AG09319 (cell line): ENCODE data around the gene TSEN34.

Experiments
- DNase-seq: peaks from one replicate; pipeline ENCODE4 v3.0.0-alpha.2; 2010; ENCODE audit warnings: low read depth; ENCODE audit errors: extremely low read depth
- TF ChIP-seq, protein P1 (sequence below): IDR thresholded peaks from 2 replicates; pipeline ENCODE4 v1.5.1; 2011; ENCODE audit warnings: low read depth, mild to moderate bottlenecking, inconsistent platforms, low read length, moderate library complexity

TSEN34 gene

DNA sequence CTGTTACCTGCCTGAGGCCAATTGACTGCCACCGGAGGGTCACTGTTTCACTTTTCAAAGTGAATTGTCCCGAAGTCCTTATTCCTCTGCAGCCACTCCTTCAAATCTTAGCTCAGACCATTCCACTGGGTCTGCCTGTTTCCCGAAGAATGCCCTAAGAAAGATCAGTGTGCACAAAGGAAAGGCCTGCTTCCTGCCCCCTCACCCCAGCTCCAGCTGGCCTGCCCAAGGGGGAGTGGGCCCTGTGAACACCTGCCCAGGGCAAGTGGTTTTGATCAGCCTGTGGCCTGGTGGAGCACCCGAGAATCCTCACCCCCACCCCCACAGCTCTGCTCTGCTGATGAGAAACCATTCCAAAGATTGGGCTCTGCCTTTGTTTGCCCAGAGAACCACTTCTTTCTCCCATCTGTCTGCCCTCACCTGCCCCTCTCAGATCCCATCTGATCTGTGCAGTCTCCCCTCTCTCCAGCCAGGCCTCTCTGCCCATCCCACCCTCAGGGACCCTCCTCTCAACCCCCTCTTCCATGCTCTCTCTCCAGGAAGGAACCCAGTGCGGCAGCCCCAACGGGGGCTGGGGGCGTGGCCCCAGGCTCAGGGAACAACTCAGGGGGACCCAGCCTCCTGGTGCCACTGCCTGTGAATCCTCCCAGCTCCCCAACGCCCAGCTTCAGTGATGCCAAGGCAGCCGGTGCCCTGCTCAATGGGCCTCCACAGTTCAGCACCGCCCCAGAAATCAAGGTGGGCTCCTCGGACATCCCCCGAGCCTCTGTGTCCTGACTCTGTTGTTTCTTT lies 41.9 kb upstream of the TSEN34 start:
- TF ChIP-seq, protein P1, sequence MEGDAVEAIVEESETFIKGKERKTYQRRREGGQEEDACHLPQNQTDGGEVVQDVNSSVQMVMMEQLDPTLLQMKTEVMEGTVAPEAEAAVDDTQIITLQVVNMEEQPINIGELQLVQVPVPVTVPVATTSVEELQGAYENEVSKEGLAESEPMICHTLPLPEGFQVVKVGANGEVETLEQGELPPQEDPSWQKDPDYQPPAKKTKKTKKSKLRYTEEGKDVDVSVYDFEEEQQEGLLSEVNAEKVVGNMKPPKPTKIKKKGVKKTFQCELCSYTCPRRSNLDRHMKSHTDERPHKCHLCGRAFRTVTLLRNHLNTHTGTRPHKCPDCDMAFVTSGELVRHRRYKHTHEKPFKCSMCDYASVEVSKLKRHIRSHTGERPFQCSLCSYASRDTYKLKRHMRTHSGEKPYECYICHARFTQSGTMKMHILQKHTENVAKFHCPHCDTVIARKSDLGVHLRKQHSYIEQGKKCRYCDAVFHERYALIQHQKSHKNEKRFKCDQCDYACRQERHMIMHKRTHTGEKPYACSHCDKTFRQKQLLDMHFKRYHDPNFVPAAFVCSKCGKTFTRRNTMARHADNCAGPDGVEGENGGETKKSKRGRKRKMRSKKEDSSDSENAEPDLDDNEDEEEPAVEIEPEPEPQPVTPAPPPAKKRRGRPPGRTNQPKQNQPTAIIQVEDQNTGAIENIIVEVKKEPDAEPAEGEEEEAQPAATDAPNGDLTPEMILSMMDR = no peak
- DNase-seq = no peak

DNA sequence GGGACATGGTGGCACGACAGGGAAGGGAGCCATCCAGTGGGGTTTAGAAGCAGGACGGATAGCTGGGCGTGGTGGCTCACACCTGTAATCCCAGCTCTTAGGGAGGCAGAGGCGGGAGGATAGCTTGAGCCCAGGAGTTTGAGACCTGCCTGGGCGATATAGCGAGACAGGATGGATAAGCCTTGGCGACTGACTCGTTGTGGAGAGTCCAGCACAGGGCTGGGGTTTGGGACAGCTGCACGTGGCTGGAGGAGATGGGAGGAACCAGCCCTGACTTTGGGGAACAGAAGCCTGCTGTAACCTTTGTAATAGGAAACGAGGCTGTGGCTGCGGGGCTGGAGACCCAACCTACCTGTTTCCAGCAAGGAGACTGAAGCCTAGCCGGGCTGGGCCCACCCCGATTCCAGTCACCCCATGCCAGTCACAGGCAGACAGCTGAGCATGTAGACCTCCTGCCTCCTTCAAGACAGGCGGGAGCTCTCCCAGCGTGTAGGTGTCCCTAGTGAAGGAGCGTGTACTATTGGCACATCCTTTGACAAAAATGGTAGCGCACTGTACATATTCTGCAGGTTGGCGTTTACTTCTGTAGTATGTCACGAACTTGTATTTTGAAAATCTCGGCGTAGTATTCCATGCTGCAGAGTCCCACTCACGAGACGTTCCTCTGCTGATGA lies 39.6 kb upstream of the TSEN34 start:
- TF ChIP-seq, protein P1 = no peak
- DNase-seq = no peak

DNA sequence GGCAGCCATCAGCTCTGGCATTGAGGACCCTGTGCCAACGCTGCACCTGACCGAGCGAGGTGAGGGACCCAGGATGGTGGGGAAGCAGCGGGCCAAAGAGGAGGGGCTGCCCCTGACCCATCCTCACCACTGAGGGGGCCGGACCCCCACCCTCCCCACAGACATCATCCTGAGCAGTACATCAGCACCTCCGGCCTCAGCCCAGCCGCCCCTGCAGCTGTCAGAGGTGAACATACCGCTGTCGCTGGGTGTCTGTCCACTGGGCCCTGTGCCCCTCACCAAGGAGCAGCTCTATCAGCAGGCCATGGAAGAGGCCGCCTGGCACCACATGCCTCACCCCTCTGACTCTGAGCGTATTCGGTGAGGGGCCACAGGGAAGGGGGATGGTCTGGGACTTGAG lies 38.8 kb upstream of the TSEN34 start:
- DNase-seq = no peak
- TF ChIP-seq, protein P1 = no peak

DNA sequence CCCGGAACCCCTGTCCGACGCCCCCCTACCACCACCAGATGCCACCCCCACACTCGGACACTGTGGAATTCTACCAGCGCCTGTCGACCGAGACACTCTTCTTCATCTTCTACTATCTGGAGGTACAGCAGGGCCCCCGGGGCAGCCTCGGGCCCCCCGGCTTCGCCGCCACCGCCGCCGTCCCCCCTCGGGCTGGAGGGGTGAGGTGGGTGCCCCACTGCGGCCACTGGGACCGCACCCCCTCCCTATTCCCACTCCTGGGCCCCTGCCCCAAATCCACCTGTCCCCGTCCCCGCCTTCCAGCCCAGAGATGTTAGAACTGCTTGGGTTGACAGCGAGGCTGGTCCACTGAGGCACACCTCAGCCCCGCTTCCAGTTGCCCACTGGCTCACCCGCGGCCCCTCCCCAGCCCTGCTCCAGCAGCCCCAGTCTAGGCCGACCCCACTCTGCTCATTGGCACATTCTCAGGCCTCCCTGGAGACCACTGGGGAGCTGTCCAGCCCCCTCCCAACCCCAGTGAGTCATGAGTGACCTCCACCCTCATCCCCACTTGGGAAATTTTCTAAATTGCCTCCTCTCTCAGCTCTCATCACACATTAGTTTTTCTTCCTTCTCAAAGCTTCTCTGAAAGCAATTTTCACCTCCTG lies 38.1 kb upstream of the TSEN34 start:
- DNase-seq = no peak
- TF ChIP-seq, protein P1 = no peak

DNA sequence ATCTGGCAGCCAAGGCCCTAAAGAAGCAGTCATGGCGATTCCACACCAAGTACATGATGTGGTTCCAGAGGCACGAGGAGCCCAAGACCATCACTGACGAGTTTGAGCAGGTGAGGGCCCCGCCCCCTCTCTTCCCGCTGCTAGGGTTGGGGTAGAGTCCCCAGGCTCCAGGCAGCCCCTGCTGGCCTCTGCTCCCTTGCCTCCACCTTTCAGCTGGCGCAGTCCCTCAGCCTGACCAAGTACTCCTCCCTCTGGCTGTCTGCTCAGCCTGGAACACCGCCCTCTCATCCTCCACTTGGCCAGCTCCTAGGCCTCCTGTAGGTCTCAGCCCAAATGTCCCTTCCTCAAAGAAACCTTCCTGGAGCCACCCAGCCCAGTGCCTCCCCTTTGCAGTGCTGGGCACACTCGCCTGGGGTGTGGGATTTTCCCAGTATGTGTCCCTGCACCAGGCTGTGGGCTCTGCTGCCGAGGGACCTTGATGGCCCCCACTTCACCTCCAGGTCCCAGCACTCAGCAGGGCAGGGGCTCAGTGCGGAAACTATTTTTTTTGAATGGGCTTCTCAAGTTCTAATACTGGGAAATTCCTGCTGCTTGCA lies 37.3 kb upstream of the TSEN34 start:
- TF ChIP-seq, protein P1 = no peak
- no peak for DNase-seq

DNA sequence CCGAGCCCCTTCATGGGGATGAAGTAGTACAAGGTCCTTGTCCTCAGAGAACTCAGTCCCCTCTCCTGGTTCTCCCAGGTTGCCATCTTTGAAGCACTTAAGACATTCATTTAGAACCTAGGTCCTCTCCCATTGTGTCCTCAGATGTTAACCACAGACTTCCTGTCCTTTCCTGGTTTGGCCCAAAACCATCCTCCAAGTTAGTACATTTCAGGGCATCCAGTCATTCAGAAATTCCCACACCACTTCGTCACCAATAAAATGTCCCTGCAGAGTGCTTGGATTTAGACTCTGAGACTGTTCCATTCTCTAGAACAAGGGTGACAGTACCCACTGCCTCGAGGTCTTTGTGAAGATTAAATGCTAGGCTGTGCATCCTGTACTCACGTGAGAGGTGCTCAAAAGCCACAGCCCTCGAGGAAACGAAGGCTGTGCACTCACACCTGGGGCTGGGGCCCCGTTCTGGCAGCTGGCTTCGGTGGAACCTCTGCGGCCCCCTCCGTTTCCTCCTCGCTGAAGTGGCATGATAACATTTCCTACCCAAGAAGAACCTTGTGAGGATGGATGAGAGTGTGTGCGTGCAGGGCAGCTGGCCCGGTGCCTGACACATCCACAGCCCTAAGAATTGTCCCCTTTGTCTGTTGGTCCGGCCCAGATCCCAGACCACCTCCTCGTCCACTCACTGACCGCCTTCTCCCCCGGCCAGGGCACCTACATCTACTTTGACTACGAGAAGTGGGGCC lies 36.3 kb upstream of the TSEN34 start:
- TF ChIP-seq, protein P1 = no peak
- no peak for DNase-seq
